GM23338 (cell line): ENCODE results near the gene LAMTOR4.

Source experiments
- CREB1 ChIP-seq: fragments of 250-450 bp; sonication (Bioruptor Pico); IDR thresholded peaks from 2 replicates; pipeline ENCODE4 v1.5.0; 2020; ENCODE audit warnings: low read depth, mild to moderate bottlenecking, moderate library complexity
- CTCF ChIP-seq, 2 experiments: fragments of 200-600 bp in 1 of 2; sonication (generic) in 1 of 2; conservative IDR thresholded peaks; 2 replicates each; pipeline versions ENCODE4 v1.5.1 to v1.6.1; 2016 to 2017; ENCODE audit warnings: antibody characterized with exemption in 2 of 2, low read depth in 2 of 2, mild to moderate bottlenecking in 2 of 2, moderate library complexity in 1 of 2
- ETS1 ChIP-seq: IDR thresholded peaks from 2 replicates; pipeline ENCODE4 v1.6.1; 2016; ENCODE audit warnings: antibody characterized with exemption
- EZH2 ChIP-seq: fragments of 200-600 bp; sonication (generic); IDR thresholded peaks from one replicate; pipeline ENCODE4 v1.8.0; 2017; ENCODE audit warnings: antibody characterized with exemption, mild to moderate bottlenecking, low read depth; ENCODE audit not compliant: unreplicated experiment
- EZH2phosphoT487 ChIP-seq: fragments of 200-600 bp; sonication (generic); IDR thresholded peaks from one replicate; pipeline ENCODE4 v1.8.1; 2018; ENCODE audit warnings: antibody characterized with exemption; ENCODE audit not compliant: unreplicated experiment
- JUNB ChIP-seq: IDR thresholded peaks from one replicate; pipeline ENCODE4 v1.6.1; 2016; ENCODE audit warnings: antibody characterized with exemption; ENCODE audit not compliant: unreplicated experiment
- NANOG ChIP-seq: IDR thresholded peaks from 2 replicates; pipeline ENCODE4 v1.6.1; 2016; ENCODE audit warnings: antibody characterized with exemption, borderline replicate concordance
- POLR2AphosphoS5 ChIP-seq: IDR thresholded peaks from 2 replicates; pipeline ENCODE4 v1.6.1; 2016; ENCODE audit warnings: antibody characterized with exemption, low read depth
- REST ChIP-seq: IDR thresholded peaks from one replicate; pipeline ENCODE4 v1.6.1; 2018; ENCODE audit warnings: antibody characterized with exemption; ENCODE audit not compliant: unreplicated experiment
- STAT1 ChIP-seq: IDR thresholded peaks from one replicate; pipeline ENCODE4 v1.6.1; 2016; ENCODE audit warnings: antibody characterized with exemption; ENCODE audit not compliant: unreplicated experiment
- ZNF331 ChIP-seq: fragments of 250-450 bp; sonication (Bioruptor Pico); IDR thresholded peaks from 2 replicates; pipeline ENCODE4 v1.5.0; 2020; ENCODE audit warnings: low read depth, mild to moderate bottlenecking, moderate library complexity
- ZNF462 ChIP-seq: fragments of 250-450 bp; sonication (Bioruptor Pico); IDR thresholded peaks from 2 replicates; pipeline ENCODE4 v1.5.0; 2020; ENCODE audit warnings: mild to moderate bottlenecking, moderate library complexity

GRCh38 chr7:100119970-100120732 lies 28.6 kb upstream of the LAMTOR4 start:
- TF ChIP-seq POLR2AphosphoS5 (no peak), CTCF (conservative IDR thresholded peaks at IDR 0.05; ENCODE audit: low read depth in 2 of 2) (no peak), EZH2 (no peak), ZNF462 (no peak), ETS1 (peak; percentile 53; the same call in 1 of the 2 replicates), EZH2phosphoT487 (no peak), REST (no peak), ZNF331 (CRISPR knock-in tag) (no peak), NANOG (no peak), JUNB (no peak), CREB1 (no peak), STAT1 (no peak)
